Stimulated activated CD4-positive, alpha-beta T cell treated with anti-CD3 and anti-CD28 coated beads, Interleukin-1b, Interleukin-23, amount 100 ng/mL, for 1 hour (primary cell): ENCODE data around the gene RTEL1.
A peak's percentile ranks its signal among the peaks of the same experiment; 100 is the strongest.
"Not testable (repeated sequence)": the region's sequence is repeated elsewhere in the genome, so short reads cannot be mapped to it uniquely, and the experiment has no call there.

ENCODE experiments used
- DNase-seq, 2 donors: peaks; one replicate each; pipeline ENCODE4 v3.0.0-alpha.2; 2020; ENCODE audit warnings: low read depth in 2 of 2

Gene RTEL1, protein sequence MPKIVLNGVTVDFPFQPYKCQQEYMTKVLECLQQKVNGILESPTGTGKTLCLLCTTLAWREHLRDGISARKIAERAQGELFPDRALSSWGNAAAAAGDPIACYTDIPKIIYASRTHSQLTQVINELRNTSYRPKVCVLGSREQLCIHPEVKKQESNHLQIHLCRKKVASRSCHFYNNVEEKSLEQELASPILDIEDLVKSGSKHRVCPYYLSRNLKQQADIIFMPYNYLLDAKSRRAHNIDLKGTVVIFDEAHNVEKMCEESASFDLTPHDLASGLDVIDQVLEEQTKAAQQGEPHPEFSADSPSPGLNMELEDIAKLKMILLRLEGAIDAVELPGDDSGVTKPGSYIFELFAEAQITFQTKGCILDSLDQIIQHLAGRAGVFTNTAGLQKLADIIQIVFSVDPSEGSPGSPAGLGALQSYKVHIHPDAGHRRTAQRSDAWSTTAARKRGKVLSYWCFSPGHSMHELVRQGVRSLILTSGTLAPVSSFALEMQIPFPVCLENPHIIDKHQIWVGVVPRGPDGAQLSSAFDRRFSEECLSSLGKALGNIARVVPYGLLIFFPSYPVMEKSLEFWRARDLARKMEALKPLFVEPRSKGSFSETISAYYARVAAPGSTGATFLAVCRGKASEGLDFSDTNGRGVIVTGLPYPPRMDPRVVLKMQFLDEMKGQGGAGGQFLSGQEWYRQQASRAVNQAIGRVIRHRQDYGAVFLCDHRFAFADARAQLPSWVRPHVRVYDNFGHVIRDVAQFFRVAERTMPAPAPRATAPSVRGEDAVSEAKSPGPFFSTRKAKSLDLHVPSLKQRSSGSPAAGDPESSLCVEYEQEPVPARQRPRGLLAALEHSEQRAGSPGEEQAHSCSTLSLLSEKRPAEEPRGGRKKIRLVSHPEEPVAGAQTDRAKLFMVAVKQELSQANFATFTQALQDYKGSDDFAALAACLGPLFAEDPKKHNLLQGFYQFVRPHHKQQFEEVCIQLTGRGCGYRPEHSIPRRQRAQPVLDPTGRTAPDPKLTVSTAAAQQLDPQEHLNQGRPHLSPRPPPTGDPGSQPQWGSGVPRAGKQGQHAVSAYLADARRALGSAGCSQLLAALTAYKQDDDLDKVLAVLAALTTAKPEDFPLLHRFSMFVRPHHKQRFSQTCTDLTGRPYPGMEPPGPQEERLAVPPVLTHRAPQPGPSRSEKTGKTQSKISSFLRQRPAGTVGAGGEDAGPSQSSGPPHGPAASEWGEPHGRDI (N-terminal part only)

DNA sequence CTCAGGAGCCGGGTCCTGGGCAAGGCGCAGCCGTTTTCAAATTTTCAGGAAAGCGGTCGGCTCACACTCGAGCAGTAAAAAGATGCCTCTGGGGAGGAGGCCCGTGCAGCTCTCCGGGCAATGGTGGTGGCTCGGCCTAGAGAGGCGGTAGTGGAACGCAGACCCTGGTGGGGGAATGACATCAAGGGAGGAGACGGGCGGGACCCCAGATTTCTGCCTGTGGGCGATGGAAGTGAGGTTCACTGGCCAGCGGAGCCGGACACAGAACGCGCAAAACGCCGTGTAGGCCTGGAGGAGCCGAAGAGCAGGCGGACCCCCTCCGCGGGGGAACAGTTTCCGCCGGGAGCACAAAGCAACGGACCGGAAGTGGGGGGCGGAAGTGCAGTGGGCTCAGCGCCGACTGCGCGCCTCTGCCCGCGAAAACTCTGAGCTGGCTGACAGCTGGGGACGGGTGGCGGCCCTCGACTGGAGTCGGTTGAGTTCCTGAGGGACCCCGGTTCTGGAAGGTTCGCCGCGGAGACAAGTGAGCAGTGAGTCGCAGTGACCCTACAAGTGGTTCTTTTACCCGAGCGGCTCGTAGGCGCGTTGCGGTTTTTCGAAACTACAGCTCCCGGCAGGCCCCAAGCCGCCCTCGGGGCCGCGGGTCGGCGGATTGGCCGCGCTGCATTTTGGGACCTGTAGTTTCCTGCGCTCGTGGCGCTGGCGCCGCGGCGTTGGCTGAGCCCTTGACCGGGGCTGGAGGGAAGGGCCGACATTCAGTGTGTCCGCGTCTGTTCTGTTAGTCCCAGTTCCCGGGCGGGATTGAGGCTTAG lies at the start of gene RTEL1:
Gene RTEL1 (plus strand): TSS at position 376 of the 812 bp plus-strand sequence. CDS start 1,091 bp downstream, outside the sequence.
- peak; percentile 68 to 87 for DNase-seq

- no peak for DNase-seq
These were observed 47.3 kb upstream of the RTEL1 start for GRCh38 chr20:63610581-63611435.

GRCh38 chr20:63611646-63612045 lies 46.5 kb upstream of the RTEL1 start:
- DNase-seq, result no peak

DNA sequence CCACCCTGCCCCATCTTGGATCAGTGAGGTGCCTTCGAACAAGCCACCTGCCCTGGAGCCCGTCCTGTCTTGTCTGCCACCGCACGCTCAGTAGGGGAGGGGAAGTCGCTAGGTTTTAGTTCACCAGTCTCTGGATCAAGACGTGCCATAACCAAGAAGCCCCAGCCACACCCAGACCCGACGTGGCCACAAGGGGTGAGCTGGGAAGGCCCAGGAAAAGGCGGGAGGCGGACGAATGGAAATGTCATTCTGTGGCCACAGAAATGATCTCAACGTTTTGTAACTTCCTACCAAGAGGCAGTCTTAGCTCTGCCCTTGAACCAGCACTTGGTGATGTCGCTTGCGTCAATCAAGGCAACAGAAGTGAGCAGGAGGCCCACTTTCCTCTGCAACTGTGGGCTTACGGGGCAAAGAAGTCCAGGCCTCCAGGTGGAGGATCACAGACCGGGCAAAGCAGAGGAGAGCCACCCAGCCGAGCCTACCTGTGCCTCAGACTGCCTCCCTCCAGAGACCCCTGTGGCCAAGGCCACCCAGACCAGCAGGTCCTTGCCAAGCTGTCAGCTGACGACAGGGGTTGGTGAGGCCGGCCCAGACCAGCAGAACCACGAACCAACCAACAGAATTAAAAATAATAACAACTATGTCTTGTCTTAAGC lies 45.7 kb upstream of the RTEL1 start:
- DNase-seq, result no peak

DNA sequence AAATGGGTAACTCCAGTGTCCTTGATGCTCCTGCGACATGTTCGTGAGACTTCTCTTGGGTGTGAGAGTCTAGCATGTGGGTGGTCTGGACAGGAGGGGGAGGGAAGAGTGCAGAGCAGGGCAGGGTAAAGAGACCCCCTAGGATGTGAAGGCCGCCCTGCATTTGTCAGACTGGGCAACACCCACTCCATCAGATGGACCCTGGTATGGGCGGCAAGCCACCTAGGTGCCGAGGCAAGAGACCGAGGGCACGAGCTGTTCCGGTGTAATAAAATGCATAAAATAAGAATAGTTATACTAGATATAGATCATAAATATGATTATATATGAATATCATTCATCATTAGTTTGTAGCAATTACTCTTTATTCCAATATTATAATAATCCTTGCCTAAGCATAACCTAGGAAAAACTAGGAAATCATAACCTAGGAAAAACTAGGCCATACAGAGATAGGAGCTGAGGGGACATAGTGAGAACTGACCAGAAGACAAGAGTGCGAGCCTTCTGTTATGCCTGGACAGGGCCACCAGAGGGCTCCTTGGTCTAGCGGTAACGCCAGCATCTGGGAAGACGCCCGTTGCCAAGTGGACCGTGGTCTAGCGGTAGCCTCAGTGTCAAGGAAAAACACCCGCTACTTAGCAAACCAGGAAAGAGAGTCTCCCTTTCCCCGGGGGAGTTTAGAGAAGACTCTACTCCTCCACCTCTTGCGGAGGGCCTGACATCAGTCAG lies 44.1 kb upstream of the RTEL1 start:
- DNase-seq, result not testable (repeated sequence)

DNA sequence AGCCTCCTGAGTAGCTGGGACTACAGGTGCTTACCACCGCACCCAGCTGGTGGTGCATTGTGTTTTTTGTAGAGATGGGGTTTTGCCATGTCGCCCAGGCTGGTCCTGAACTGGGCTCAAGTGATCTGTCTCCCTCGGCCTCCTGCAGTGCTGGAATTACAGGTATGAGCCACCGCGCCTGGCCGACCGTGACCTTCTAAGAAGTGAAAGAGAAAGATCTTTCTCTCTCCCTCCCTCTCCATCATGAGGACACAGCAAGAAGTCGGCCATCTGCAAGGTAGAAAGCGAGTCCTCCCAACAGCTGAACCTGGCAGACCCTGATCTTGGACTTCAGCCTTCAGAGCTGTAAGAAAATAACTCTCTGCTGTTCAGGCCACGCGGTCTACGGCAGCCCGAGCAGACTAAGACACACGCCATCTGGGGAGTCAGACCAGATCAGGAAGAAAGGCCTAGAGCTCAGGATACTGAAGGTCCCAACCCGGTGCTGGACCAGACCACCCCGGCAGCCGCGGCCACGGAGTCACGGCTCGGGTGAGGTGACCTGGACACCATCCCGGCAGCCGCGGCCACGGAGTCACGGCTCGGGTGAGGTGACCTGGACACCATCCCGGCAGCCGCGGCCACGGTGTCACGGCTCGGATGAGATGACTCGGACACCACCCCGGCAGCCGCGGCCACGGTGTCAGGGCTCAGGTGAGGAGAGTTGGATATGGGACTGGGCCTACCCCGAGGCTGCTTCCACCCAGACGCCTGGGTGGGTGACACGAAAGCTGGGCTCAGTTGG lies 40.8 kb upstream of the RTEL1 start:
- DNase-seq, result no peak

DNA sequence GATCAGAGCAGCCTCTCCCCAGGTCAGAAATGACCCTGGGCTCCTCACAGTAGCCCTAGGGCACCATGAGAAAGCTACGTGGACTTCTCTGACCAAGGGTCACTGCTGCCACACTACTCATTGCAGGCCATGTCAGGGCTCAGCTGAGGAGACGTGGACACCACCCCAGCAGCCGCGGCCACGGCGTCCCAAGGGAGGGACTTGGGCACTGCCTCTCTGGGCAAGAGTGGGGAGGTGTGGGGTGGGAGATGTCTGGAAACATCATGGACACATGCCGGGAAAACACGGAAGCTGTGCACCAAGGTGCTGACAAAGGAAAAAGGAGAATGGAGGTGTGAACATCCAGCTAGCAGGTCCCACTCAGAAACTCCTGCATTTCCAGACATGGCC lies 40.2 kb upstream of the RTEL1 start:
- DNase-seq, result no peak

- DNase-seq, result no peak
These were observed 39.7 kb upstream of the RTEL1 start for GRCh38 chr20:63618291-63618980.

- DNase-seq, result no peak
These were observed 39.0 kb upstream of the RTEL1 start for GRCh38 chr20:63619086-63619485.

DNA sequence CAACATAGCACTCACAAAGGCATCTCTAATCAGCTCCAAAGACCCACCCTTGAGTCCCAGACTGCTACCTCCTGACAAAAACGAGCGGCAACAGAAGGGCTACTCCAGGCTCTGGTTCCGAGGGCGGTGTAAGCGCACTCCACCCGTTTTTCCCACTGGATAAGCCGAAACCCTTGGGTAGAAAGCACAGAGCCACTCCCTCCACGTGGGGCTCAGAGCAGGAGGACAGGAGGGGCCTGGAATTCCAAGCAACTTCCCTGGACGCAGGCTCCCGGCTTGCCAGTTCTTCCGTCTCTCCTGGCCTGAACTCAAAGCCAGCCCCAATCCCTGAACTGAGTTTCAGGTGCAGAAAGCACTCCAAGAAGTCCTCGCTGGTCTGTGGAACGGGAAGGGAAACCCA lies 38.6 kb upstream of the RTEL1 start:
- DNase-seq, result no peak

DNA sequence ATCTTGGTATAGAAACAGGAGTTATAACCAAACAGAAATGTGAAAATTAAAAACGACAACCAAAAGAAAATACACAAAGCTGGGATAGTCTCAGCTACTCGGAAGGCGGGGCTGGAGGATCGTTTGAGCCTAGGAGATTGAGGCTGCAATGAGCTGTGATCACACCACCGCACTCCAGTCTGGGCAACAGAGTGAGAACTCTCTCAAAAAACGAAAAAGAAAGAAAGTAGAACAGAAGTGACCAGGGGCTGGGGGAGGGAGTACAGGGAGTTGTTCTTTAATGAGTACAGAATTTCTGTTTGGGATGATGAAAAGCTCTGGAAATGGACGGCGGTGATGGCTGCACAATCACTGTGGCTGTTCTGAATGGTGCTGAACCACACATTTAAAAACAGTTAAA lies 37.1 kb upstream of the RTEL1 start:
- DNase-seq, result no peak

GRCh38 chr20:63622096-63622495 lies 36.0 kb upstream of the RTEL1 start:
- no peak for DNase-seq

DNA sequence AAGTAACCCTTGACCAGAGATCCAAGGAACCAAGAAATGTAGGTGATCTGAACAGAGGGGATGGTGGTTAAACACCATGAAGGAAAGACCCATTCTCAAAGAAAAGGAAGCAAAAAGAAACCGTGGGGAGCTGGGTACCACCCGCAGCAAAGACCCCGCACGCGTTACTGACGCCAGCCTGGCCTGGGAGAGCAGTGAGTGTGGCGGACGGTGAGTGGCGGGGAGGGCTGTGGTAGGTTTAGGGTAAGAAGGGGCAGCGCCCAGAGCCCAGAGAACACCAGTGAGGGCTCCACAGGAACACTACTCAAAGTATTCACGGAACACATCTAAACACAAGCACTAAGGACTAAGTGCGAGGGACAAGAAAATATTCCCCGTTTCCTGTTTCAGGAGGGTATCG lies 35.4 kb upstream of the RTEL1 start:
- no peak for DNase-seq

DNA sequence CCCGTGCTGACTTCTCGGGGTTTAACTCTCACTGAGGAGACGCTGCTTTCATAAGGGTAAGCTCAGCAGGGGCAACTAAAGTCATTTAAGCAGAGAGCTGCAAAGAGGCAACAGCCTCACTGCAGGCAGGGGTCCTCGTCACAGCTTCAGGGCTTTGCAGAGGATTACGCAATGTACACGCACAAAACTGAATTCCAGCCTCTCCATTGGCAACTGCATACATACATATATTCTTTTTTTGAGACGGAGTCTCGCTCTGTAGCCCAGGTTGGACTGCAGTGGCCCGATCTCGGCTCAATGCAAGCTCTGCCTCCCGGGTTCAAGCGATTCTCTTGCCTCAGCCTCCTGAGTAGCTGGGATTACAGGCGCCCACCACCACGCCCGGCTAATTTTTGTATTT lies 33.6 kb upstream of the RTEL1 start:
- DNase-seq, result no peak

DNA sequence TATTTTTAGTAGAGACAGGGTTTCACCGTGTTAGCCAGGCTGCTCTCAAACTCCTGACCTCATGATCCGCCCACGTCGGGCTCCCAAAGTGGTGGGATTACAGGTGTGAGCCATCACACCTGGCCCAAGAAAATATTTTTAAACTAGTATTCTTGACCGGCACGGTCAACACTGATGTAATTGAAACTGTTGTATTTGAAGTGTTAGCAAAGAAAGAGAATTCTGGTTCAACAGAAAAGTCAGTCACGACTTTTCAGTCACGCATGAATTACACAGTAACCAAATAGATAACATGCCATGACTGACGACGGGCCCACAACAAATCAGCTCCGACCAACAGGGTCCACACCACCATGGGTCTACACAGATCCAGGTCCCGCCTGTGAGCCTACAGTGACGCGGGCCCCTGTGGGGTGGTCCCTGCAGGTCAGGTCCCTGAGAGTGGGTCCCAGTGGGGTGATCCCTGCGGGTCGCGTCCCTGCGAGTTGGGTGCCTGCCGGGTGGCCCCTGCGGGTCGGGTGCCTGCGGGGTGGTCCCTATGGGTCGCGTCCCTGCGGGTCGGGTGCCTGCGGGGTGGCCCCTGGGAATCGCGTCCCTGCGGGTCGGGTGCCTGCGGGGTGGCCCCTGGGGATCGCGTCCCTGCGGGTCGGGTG lies 32.2 kb upstream of the RTEL1 start:
- no peak for DNase-seq

DNA sequence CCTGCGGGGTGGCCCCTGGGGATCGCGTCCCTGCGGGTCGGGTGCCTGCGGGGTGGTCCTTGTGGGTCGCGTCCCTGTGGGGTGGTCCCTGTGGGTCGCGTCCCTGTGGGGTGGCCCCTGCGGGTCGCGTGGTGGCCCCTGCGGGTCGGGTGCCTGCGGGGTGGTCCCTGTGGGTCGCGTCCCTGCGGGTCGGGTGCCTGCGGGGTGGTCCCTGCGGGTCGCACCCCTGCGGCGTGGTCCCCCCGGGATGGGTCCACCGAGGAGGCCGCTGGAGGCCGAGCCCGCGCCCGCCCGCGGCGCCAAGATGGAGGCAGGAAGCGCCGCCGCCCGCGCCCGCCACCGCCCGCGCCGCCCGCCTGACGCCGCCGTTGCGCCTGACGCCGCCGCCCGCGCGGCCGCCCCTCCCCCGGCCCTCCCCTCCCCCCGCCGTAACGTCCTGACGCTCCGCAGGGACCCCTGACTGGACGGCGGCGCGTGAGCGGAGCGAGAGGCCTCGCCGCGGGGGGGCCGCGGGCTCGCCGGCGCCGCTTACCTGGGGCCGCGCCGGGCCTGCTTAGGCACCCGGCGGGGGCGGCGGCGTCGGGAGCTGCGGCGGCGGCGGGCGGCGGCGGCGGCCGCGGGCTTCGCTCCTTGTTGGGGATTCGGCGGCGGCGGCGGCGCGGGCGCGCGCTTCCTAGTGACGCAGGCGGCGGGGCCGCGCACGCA lies 31.5 kb upstream of the RTEL1 start, which contains the start of gene GMEB2:
Gene GMEB2 (minus strand): TSS at position 678 of the 705 bp plus-strand sequence. CDS start 7,704 bp downstream, outside the sequence.
- peak; percentile 42 to 56 for DNase-seq
